K562 (cell line): Measurements from ENCODE around the gene VAMP8. TPM values are rescaled to one million over a fixed set of nuclear protein-coding genes. Genes with fewer than 3 reads are reported as not detected.

Experiments
- ATF7 ChIP-seq: fragments of 450-650 bp; IDR thresholded peaks from 2 replicates; pipeline ENCODE4 v1.7.1; 2014; ENCODE audit warnings: mild to moderate bottlenecking, moderate library complexity
- E2F1 ChIP-seq: sonication (generic); formaldehyde crosslinking; IDR thresholded peaks from 2 replicates; pipeline ENCODE4 v1.8.1; 2023; ENCODE audit warnings: mild to moderate bottlenecking, missing genetic modification reagents, moderate library complexity
- KAT2B ChIP-seq: IDR thresholded peaks from one replicate; pipeline ENCODE4 v1.6.1; 2012; ENCODE audit warnings: low read depth, mild to moderate bottlenecking, control low read depth, inconsistent platforms, low read length, moderate library complexity
- NCOR1 ChIP-seq: fragments of 450-650 bp; IDR thresholded peaks from 2 replicates; pipeline ENCODE4 v1.6.1; 2016; ENCODE audit warnings: mild to moderate bottlenecking, moderate library complexity
- PCBP1 ChIP-seq: fragments of 200-400 bp; formaldehyde crosslinking; IDR thresholded peaks from 2 replicates; pipeline ENCODE4 v1.6.1; 2018; ENCODE audit warnings: mild to moderate bottlenecking, low read depth, low read length; ENCODE audit not compliant: poor library complexity, severe bottlenecking
- SIRT6 ChIP-seq: IDR thresholded peaks from one replicate; pipeline ENCODE4 v1.6.1; 2012; ENCODE audit warnings: low read depth, mild to moderate bottlenecking, control low read depth, inconsistent platforms, low read length, moderate library complexity
- ZNF146 ChIP-seq: IDR thresholded peaks from one replicate; pipeline ENCODE4 v1.6.1; 2018; ENCODE audit warnings: missing compliant biosample characterization; ENCODE audit not compliant: unreplicated experiment
- ZNF24 ChIP-seq: fragments of 450-650 bp; IDR thresholded peaks from 2 replicates; pipeline ENCODE4 v1.6.1; 2016
- ZNF41 ChIP-seq: fragments of 250-450 bp; sonication (Bioruptor Pico); conservative IDR thresholded peaks from 2 replicates; pipeline ENCODE4 v1.4.0; 2020; ENCODE audit warnings: mild to moderate bottlenecking
- polyA plus RNA-seq, 8 experiments: library from polyadenylated mRNA; depleted of rRNA in 4 of 8; stranded (reverse) in 5 of 8; unstranded in 3 of 8; fragments of >200 nt; fragmentation: Nextera tagmentation in 2 of 8; fragmentation: Illumina TruSeq in 1 of 8; extraction: Ambion mirVana in 2 of 8; extraction: Trizol in 1 of 8; gene quantifications; 2 replicates each; pipeline versions ENCODE4 v1.2.1 to v1.2.3, GENCODE V29; 2011 to 2014; ENCODE audit warnings: inconsistent platforms in 1 of 8, missing spikeins in 1 of 8
- total RNA-seq, 7 experiments: library from RNA; depleted of rRNA in 6 of 7; stranded (reverse); fragments of >200 nt in 6 of 7; fragmentation: Illumina TruSeq in 2 of 7; extraction: Trizol in 2 of 7; gene quantifications; 2 replicates each; pipeline versions ENCODE4 v1.2.1 to v1.2.3, GENCODE V29; 2011 to 2021; ENCODE audit warnings: low replicate concordance in 1 of 7
- TF ChIP-seq, protein P1 (sequence below), 2 experiments: fragments of 450-650 bp; formaldehyde crosslinking in 1 of 2; IDR thresholded peaks; 2 replicates each; pipeline versions ENCODE4 v1.4.0 to v1.6.1; 2014 to 2020; ENCODE audit warnings: mild to moderate bottlenecking in 2 of 2, borderline replicate concordance in 1 of 2, low read depth in 1 of 2
- TF ChIP-seq, protein P2 (sequence below): fragments of 150-350 bp; IDR thresholded peaks from 2 replicates; pipeline ENCODE4 v1.6.1; 2014; ENCODE audit warnings: low read depth, mild to moderate bottlenecking, low read length, borderline replicate concordance
- TF ChIP-seq, protein P3 (sequence below): fragments of 450-650 bp; formaldehyde crosslinking; IDR thresholded peaks from 2 replicates; pipeline ENCODE4 v1.4.0; 2022; ENCODE audit warnings: missing genetic modification characterization

Gene VAMP8
- total and polyA plus RNA-seq, 9 of the 15 experiments (the other 6 are each of a cell fraction or from before 2014, with no cell fraction given): 107 to 571 (median 248) TPM

DNA sequence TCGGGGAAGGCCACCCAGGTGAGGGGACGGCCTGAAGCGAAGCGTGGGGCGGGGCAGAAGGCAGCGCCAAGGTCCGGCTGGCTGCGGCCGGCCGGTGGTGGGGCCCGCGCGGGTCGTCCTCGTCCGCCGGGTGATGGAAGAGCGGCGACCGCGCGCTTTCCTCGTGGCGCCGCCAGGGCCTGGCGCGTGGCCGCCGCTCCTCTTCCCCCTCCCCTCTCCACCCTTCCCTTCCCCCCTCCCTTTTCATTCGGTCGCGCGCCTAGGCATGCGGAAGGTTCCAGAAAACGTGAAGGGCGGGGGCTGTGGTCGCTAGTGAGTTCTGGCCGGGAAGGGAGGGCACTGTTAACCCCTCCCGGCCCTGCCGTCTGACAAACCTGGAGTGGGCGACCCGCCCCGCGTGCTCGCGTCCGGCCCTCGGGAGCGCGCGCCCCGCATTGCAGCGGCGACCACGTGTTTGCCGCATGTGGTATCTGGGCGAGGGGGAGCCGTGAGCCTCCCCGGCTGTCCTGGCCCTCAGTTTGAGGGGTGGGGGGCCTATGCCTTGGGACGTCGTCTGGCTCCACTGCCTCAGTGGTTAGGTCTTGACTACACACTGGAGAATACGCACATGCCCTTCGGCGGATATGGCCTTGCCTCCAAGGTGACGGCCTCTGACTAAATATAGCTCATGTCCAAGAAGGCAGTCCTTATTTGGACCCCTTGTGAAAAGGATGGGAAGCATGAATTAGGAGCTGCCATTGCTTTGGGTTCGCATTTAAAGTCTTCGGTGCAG lies 37.8 kb upstream of the VAMP8 start (continued):
- TF ChIP-seq, protein P1, sequence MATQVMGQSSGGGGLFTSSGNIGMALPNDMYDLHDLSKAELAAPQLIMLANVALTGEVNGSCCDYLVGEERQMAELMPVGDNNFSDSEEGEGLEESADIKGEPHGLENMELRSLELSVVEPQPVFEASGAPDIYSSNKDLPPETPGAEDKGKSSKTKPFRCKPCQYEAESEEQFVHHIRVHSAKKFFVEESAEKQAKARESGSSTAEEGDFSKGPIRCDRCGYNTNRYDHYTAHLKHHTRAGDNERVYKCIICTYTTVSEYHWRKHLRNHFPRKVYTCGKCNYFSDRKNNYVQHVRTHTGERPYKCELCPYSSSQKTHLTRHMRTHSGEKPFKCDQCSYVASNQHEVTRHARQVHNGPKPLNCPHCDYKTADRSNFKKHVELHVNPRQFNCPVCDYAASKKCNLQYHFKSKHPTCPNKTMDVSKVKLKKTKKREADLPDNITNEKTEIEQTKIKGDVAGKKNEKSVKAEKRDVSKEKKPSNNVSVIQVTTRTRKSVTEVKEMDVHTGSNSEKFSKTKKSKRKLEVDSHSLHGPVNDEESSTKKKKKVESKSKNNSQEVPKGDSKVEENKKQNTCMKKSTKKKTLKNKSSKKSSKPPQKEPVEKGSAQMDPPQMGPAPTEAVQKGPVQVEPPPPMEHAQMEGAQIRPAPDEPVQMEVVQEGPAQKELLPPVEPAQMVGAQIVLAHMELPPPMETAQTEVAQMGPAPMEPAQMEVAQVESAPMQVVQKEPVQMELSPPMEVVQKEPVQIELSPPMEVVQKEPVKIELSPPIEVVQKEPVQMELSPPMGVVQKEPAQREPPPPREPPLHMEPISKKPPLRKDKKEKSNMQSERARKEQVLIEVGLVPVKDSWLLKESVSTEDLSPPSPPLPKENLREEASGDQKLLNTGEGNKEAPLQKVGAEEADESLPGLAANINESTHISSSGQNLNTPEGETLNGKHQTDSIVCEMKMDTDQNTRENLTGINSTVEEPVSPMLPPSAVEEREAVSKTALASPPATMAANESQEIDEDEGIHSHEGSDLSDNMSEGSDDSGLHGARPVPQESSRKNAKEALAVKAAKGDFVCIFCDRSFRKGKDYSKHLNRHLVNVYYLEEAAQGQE (IDR thresholded peaks at IDR 0.05; ENCODE audit: borderline replicate concordance): no peak
- TF ChIP-seq, protein P1 (CRISPR knock-in tag; IDR thresholded peaks at IDR 0.05; ENCODE audit: low read depth): no peak
- no peak for TF ChIP-seq E2F1
- TF ChIP-seq ZNF146 (CRISPR knock-in tag): no peak
- TF ChIP-seq, protein P2, sequence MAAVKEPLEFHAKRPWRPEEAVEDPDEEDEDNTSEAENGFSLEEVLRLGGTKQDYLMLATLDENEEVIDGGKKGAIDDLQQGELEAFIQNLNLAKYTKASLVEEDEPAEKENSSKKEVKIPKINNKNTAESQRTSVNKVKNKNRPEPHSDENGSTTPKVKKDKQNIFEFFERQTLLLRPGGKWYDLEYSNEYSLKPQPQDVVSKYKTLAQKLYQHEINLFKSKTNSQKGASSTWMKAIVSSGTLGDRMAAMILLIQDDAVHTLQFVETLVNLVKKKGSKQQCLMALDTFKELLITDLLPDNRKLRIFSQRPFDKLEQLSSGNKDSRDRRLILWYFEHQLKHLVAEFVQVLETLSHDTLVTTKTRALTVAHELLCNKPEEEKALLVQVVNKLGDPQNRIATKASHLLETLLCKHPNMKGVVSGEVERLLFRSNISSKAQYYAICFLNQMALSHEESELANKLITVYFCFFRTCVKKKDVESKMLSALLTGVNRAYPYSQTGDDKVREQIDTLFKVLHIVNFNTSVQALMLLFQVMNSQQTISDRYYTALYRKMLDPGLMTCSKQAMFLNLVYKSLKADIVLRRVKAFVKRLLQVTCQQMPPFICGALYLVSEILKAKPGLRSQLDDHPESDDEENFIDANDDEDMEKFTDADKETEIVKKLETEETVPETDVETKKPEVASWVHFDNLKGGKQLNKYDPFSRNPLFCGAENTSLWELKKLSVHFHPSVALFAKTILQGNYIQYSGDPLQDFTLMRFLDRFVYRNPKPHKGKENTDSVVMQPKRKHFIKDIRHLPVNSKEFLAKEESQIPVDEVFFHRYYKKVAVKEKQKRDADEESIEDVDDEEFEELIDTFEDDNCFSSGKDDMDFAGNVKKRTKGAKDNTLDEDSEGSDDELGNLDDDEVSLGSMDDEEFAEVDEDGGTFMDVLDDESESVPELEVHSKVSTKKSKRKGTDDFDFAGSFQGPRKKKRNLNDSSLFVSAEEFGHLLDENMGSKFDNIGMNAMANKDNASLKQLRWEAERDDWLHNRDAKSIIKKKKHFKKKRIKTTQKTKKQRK: no peak
- peak; percentile 58 for TF ChIP-seq SIRT6
- peak; percentile 99 for TF ChIP-seq PCBP1
- TF ChIP-seq, protein P3, sequence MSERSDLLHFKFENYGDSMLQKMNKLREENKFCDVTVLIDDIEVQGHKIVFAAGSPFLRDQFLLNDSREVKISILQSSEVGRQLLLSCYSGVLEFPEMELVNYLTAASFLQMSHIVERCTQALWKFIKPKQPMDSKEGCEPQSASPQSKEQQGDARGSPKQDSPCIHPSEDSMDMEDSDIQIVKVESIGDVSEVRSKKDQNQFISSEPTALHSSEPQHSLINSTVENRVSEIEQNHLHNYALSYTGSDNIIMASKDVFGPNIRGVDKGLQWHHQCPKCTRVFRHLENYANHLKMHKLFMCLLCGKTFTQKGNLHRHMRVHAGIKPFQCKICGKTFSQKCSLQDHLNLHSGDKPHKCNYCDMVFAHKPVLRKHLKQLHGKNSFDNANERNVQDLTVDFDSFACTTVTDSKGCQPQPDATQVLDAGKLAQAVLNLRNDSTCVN (CRISPR knock-in tag): 0 out of 2 replicates have a peak, but pooled peaks have one; percentile 66
- TF ChIP-seq ZNF24: no peak
- no peak for TF ChIP-seq ATF7
- 0 out of 2 replicates have a peak, but pooled peaks have one; percentile 5 for TF ChIP-seq ZNF41 (CRISPR knock-in tag)
- TF ChIP-seq KAT2B: no peak
- 0 out of 2 replicates have a peak, but pooled peaks have one; percentile 2 for TF ChIP-seq NCOR1
